Activated CD4-positive, alpha-beta memory T cell treated with anti-CD3 and anti-CD28 coated beads, Interleukin-2, amount 10 ng/mL, durations not matched to agents 7 days and 5 days (primary cell): ENCODE data around the gene NIM1K. TPM values are rescaled to one million over a fixed set of nuclear protein-coding genes. Genes with fewer than 3 reads are reported as not detected.
"Not testable (repeated sequence)": the region's sequence is repeated elsewhere in the genome, so short reads cannot be mapped to it uniquely, and the experiment has no call there.

ENCODE experiments used
- CTCF ChIA-PET: fragments of 350-600 bp; sonication (Branson Sonifier 250); formaldehyde crosslinking; loops from one replicate; lab custom pipeline; 2021; ENCODE audit warnings: antibody characterized with exemption, inconsistent platforms; lab: Charles Lee
- POLR2A ChIA-PET: fragments of 350-600 bp; sonication (Branson Sonifier 250); formaldehyde crosslinking; loops from one replicate; lab custom pipeline; 2021; ENCODE audit warnings: antibody characterized with exemption; lab: Charles Lee
- DNase-seq: peaks from one replicate; pipeline ENCODE4 v3.0.0-alpha.2; 2020
- H3K27ac Mint-ChIP-seq: one replicate; pipeline ENCODE4 v1.8.0; 2021; ENCODE audit warnings: mild to moderate bottlenecking, mixed read lengths
- H3K27me3 Mint-ChIP-seq: one replicate; pipeline ENCODE4 v1.8.0; 2021; ENCODE audit warnings: mixed read lengths
- H3K36me3 Mint-ChIP-seq: one replicate; pipeline ENCODE4 v1.8.0; 2021; ENCODE audit warnings: low read depth, mixed read lengths
- H3K4me1 Mint-ChIP-seq: one replicate; pipeline ENCODE4 v1.8.0; 2021; ENCODE audit warnings: mixed read lengths
- H3K4me3 Mint-ChIP-seq: one replicate; pipeline ENCODE4 v1.8.0; 2021; ENCODE audit warnings: mild to moderate bottlenecking, mixed read lengths
- H3K9me3 Mint-ChIP-seq: one replicate; pipeline ENCODE4 v1.8.0; 2021; ENCODE audit warnings: mixed read lengths
- total RNA-seq, 2 experiments: library from RNA; stranded (reverse); gene quantifications; one replicate each; pipeline ENCODE4 v1.2.3, GENCODE V29; 2021

NIM1K gene
- total RNA-seq, 2 experiments from 2014 or later, result 0.73 to 0.83 TPM

DNA sequence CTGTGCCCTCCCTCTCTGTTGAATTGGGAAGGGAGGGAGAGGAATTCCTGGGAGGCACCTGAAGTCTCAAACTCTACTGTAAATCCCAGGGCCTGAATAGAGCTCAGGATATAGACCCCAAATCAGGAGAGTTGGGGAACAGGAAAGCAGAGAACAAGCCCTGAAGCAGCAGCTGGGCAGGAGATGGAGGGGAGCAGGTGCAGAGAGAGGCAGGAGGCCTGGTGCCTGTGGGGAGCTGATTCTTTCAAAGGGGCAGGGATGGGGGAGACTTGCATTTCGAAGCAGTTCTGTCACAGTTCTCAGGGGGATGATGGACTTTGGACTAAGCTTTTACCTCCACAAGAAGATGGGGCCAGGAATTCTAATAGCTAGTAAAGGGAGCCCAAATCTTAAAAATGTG, 50.2 kb downstream of the NIM1K start:
- Mint-ChIP-seq H3K27ac (no peak overlapping the region), H3K4me3 (no peak overlapping the region), H3K4me1 (peaks cover 28% of the 10 kb centered on the region), H3K9me3 (no peaks in the 10 kb centered on the region), H3K27me3 (peaks cover 16% of the 10 kb centered on the region), H3K36me3 (peaks cover 6% of the 10 kb centered on the region)
- no peak for DNase-seq
- ChIA-PET POLR2A (no interaction called here), CTCF (interaction anchor here (1.1 kb wide), 1 partner anchor 64 kb away, joined by 3 read pairs; no protein-coding TSS in a partner anchor)

GRCh38 chr5:43243270-43243669, 51.2 kb downstream of the NIM1K start:
- H3K27me3 Mint-ChIP-seq, result peaks cover 15% of the 10 kb centered on the region
- H3K4me1 Mint-ChIP-seq, result peaks cover 28% of the 10 kb centered on the region
- peaks cover 6% of the 10 kb centered on the region for H3K36me3 Mint-ChIP-seq
- POLR2A ChIA-PET, result no interaction called here
- H3K27ac Mint-ChIP-seq, result no peak overlapping the region
- H3K9me3 Mint-ChIP-seq, result no peaks in the 10 kb centered on the region
- no peak overlapping the region for H3K4me3 Mint-ChIP-seq
- no peak for DNase-seq
- CTCF ChIA-PET, result interaction anchor here (1.1 kb wide), 1 partner anchor 63 kb away, joined by 3 read pairs; no protein-coding TSS in a partner anchor

DNA sequence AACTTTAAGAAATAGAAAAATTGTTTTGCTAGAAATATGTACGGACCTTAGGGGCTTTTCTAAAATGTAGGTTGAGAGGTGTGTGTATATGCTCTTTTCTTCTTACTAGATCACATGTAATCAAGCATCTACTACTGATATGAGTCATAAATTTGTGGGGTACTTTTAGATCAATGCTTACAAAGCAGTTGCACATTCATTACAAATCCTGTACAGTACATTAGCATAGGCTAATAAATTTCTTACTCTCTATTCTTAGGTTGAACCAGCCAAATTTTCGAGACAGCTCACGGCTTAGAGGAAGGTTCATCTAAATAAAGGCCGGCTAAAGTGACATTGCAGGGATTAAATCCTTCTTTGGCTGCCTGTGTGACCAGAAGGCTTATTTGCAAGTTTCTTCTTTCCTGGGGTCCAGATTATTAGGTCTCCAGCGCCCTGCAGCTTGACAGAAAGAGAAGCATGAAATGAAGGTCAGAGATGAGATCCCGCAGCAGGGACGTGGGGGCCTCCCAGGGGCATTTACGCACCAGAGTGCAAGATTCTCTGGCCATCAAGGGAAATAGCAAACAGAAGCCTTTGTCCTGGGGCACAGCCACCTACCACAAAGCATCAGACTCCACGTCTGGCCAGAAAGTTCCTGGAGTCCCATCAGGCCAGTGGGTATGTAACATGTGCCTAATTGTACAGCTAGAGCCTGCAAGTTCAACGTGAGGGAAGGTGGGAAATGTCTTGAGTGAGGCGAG, 53.0 kb downstream of the NIM1K start:
- ChIA-PET CTCF (no interaction called here), POLR2A (no interaction called here)
- Mint-ChIP-seq H3K4me1 (peaks cover 28% of the 10 kb centered on the region), H3K9me3 (no peaks in the 10 kb centered on the region), H3K4me3 (no peak overlapping the region), H3K27ac (no peak overlapping the region), H3K27me3 (peaks cover 13% of the 10 kb centered on the region), H3K36me3 (peaks cover 6% of the 10 kb centered on the region)
- DNase-seq, result no peak

DNA sequence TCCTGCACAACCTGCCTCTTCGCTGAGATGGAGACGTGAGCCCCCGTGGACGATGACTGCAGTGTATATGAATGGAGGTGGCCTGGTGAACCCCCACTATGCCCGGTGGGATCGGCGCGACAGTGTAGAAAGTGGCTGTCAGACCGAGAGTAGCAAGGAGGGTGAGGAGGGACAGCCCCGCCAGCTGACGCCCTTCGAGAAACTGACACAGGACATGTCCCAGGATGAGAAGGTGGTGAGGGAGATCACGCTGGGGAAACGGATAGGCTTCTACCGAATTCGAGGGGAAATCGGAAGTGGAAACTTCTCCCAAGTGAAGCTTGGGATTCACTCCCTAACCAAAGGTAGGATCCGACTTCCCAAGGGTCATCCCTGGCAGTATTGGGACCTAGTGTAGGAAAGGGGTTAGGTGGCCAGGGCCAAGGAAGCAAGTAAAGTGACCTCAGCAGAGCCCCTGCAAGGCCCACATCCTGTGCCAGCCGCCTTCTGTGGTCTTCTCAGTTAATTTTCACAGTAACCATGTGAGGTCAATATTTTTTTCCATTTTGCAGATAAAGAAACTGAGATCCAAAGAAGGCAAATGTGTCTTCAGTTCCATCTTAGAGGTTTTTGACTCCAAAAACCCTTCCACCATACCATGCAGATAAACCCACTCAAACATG, 53.8 kb downstream of the NIM1K start:
- CTCF ChIA-PET, result no interaction called here
- no peak for DNase-seq
- H3K4me3 Mint-ChIP-seq, result no peak overlapping the region
- no peak overlapping the region for H3K27ac Mint-ChIP-seq
- peaks cover 6% of the 10 kb centered on the region for H3K36me3 Mint-ChIP-seq
- peaks cover 15% of the 10 kb centered on the region for H3K27me3 Mint-ChIP-seq
- POLR2A ChIA-PET, result no interaction called here
- H3K4me1 Mint-ChIP-seq, result peaks cover 28% of the 10 kb centered on the region
- H3K9me3 Mint-ChIP-seq, result no peaks in the 10 kb centered on the region

- Mint-ChIP-seq H3K36me3 (no peaks in the 10 kb centered on the region), H3K27me3 (peaks cover 28% of the 10 kb centered on the region), H3K4me3 (no peak overlapping the region), H3K4me1 (no peaks in the 10 kb centered on the region), H3K9me3 (no peaks in the 10 kb centered on the region), H3K27ac (no peak overlapping the region)
- POLR2A ChIA-PET, result no interaction called here
- CTCF ChIA-PET, result interaction anchor here (1.1 kb wide), 1 partner anchor 138 kb away, joined by 3 read pairs; no protein-coding TSS in a partner anchor
- DNase-seq, result no peak
Observed at GRCh38 chr5:43251754-43252153, 59.7 kb downstream of the NIM1K start.

GRCh38 chr5:43255704-43256103, 63.7 kb downstream of the NIM1K start:
- CTCF ChIA-PET, result no interaction called here
- no peak for DNase-seq
- Mint-ChIP-seq H3K9me3 (peaks cover 2% of the 10 kb centered on the region), H3K27ac (no peak overlapping the region), H3K4me1 (peaks cover 3% of the 10 kb centered on the region), H3K4me3 (no peak overlapping the region), H3K36me3 (no peaks in the 10 kb centered on the region), H3K27me3 (peaks cover 36% of the 10 kb centered on the region)
- POLR2A ChIA-PET, result no interaction called here

GRCh38 chr5:43256261-43256966, 64.4 kb downstream of the NIM1K start:
- H3K4me1 Mint-ChIP-seq, result peaks cover 3% of the 10 kb centered on the region
- POLR2A ChIA-PET, result no interaction called here
- no peak overlapping the region for H3K4me3 Mint-ChIP-seq
- no peaks in the 10 kb centered on the region for H3K36me3 Mint-ChIP-seq
- peaks cover 2% of the 10 kb centered on the region for H3K9me3 Mint-ChIP-seq
- peaks cover 39% of the 10 kb centered on the region for H3K27me3 Mint-ChIP-seq
- no peak for DNase-seq
- no peak overlapping the region for H3K27ac Mint-ChIP-seq
- CTCF ChIA-PET, result no interaction called here

DNA sequence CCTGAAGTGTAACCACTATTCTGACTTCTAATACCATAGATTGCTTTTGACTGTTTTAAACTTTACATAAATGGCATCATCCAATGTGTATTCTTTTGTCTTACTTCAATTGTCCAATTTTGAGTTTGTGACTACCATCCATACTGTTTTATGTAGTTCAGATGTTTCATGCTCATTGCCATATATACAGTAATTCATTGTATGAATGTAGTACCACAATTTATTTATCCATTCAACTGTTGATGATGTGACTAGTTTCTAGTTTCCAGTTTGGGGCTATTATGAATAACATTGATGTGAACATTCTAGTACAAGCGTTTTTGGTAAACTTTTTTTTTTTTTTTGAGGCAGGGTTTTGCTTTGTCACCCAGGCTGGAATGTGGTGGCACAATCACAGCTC, 66.1 kb downstream of the NIM1K start:
- peaks cover 47% of the 10 kb centered on the region for H3K27me3 Mint-ChIP-seq
- CTCF ChIA-PET, result no interaction called here
- H3K4me1 Mint-ChIP-seq, result peaks cover 3% of the 10 kb centered on the region
- no peak for DNase-seq
- H3K4me3 Mint-ChIP-seq, result no peak overlapping the region
- H3K9me3 Mint-ChIP-seq, result peaks cover 6% of the 10 kb centered on the region
- POLR2A ChIA-PET, result no interaction called here
- peaks cover 2% of the 10 kb centered on the region for H3K36me3 Mint-ChIP-seq
- H3K27ac Mint-ChIP-seq, result no peak overlapping the region

GRCh38 chr5:43262269-43262668, 70.2 kb downstream of the NIM1K start:
- Mint-ChIP-seq H3K9me3 (peaks cover 14% of the 10 kb centered on the region), H3K27me3 (peaks cover 45% of the 10 kb centered on the region)
- DNase-seq, CTCF ChIA-PET, H3K4me3 Mint-ChIP-seq, H3K4me1 Mint-ChIP-seq, POLR2A ChIA-PET, H3K27ac Mint-ChIP-seq, H3K36me3 Mint-ChIP-seq: not testable (repeated sequence)

DNA sequence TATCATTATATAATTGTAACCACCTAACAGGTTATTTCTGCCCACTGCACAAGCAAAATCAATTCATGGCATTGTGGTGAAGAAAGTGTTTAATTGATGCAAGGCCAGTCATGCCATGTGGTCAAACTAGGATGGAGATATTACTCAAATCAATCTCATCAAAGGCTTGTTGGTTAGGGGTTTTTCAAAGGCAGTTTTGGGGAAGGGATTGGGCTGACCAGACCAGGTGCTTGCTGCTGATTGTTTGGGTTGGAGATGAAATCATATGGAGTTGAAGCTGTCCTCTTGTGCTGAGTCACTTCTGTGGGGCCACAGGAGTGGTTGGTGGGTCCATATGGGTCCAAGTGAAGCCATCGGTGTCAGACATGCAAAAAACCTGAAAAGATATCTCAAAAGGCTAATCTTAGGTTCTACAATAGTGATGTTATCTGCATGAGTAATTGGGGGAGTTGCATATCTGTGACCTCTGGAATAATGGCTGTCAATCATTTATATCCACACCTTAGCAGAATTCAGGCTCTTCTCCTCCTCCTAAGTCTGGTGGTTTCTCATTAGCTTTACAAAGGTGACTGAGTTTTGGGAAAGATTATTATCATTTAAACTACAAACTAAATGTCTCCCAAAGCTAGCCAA, 76.3 kb downstream of the NIM1K start:
- DNase-seq, result no peak
- H3K27ac Mint-ChIP-seq, result no peak overlapping the region
- no peak overlapping the region for H3K4me3 Mint-ChIP-seq
- POLR2A ChIA-PET, result no interaction called here
- H3K4me1 Mint-ChIP-seq, result peaks cover 11% of the 10 kb centered on the region
- H3K27me3 Mint-ChIP-seq, result peaks cover 22% of the 10 kb centered on the region
- H3K9me3 Mint-ChIP-seq, result peaks cover 10% of the 10 kb centered on the region
- peaks cover 5% of the 10 kb centered on the region for H3K36me3 Mint-ChIP-seq
- CTCF ChIA-PET, result no interaction called here

- POLR2A ChIA-PET, result no interaction called here
- DNase-seq, result no peak
- Mint-ChIP-seq H3K27me3 (peaks cover 6% of the 10 kb centered on the region), H3K9me3 (peaks cover 8% of the 10 kb centered on the region), H3K27ac (no peak overlapping the region), H3K4me1 (peaks cover 11% of the 10 kb centered on the region), H3K4me3 (no peak overlapping the region), H3K36me3 (peaks cover 5% of the 10 kb centered on the region)
- CTCF ChIA-PET, result no interaction called here
Observed at GRCh38 chr5:43270645-43271044, 78.6 kb downstream of the NIM1K start.

DNA sequence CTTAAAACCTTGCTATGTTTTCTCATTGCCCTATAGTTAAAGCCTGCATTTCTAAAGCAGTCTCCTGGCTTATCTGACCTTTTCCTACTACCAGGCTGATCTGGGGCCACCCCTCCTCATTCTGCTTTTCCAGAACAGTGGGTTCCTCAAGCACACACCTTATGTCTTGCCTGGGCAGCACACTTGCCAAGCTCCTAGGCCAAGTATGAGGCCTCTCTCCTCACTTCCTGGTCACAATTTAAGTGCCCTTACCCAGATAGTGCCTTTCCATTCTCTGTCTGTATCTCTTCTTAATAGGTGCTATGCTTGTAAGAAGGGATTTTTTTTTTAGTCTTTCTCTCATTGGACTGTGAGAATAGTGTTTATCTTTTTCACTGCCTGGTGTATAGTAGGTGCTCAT, 81.5 kb downstream of the NIM1K start:
- ChIA-PET POLR2A (no interaction called here), CTCF (no interaction called here)
- DNase-seq, result no peak
- H3K27me3 Mint-ChIP-seq, result peaks cover 5% of the 10 kb centered on the region
- no peaks in the 10 kb centered on the region for H3K36me3 Mint-ChIP-seq
- H3K9me3 Mint-ChIP-seq, result no peaks in the 10 kb centered on the region
- H3K4me3 Mint-ChIP-seq, result no peak overlapping the region
- no peaks in the 10 kb centered on the region for H3K4me1 Mint-ChIP-seq
- H3K27ac Mint-ChIP-seq, result no peak overlapping the region
